GM12891 (cell line): Measurements from ENCODE around the gene RNF166.
A peak's percentile ranks its signal among the peaks of the same experiment; 100 is the strongest.

ENCODE experiments used
- DNase-seq: peaks from one replicate; pipeline ENCODE4 v3.0.0; 2011; ENCODE audit warnings: low spot score; ENCODE audit not compliant: insufficient read length
- FAIRE-seq: peaks from 2 replicates; lab custom pipeline; 2011; peaks lifted over from hg19 to GRCh38; lab: Jason Lieb, UNC
- PAX5 ChIP-seq: IDR thresholded peaks from 2 replicates; pipeline ENCODE4 v1.6.1; 2011; ENCODE audit warnings: low read length, moderate library complexity, mild to moderate bottlenecking; ENCODE audit not compliant: insufficient read depth, severe bottlenecking
- POLR2A ChIP-seq: IDR thresholded peaks from 2 replicates; pipeline ENCODE4 v1.6.1; 2011; ENCODE audit warnings: low read depth, low read length, control low read depth
- POLR2AphosphoS5 ChIP-seq: IDR thresholded peaks from 2 replicates; pipeline ENCODE4 v1.6.1; 2011; ENCODE audit warnings: low read depth, low read length, control low read depth
- POU2F2 ChIP-seq: IDR thresholded peaks from 2 replicates; pipeline ENCODE4 v1.6.1; 2011; ENCODE audit warnings: low read depth, mild to moderate bottlenecking, control low read depth, low read length, moderate library complexity
- SPI1 ChIP-seq: IDR thresholded peaks from 2 replicates; pipeline ENCODE4 v1.6.1; 2011; ENCODE audit warnings: low read depth, low read length, control low read depth
- TAF1 ChIP-seq: IDR thresholded peaks from 2 replicates; pipeline ENCODE4 v1.6.1; 2011; ENCODE audit warnings: low read depth, low read length, control low read depth

Gene RNF166

DNA sequence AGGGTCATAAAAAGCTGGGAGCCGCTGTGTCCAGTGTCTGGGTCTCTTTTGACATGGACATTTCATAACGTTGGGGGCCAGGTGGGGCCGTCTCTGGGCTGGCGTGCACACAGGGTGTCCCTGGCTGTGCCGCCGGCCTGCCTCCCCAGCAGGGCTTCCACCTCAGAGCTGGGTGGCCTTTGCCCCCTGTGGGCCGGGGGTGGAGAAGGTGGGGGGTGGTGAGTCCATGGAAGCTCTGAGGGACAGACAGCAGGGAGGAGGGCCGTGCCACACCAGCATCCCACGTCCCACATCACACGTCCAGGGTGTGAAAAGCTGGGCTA, 19.0 kb downstream of the RNF166 start:
- TF ChIP-seq PAX5 (no peak), POLR2AphosphoS5 (no peak), POU2F2 (no peak), SPI1 (no peak), TAF1 (no peak), POLR2A (no peak)
- no peak for DNase-seq
- no peak for FAIRE-seq

DNA sequence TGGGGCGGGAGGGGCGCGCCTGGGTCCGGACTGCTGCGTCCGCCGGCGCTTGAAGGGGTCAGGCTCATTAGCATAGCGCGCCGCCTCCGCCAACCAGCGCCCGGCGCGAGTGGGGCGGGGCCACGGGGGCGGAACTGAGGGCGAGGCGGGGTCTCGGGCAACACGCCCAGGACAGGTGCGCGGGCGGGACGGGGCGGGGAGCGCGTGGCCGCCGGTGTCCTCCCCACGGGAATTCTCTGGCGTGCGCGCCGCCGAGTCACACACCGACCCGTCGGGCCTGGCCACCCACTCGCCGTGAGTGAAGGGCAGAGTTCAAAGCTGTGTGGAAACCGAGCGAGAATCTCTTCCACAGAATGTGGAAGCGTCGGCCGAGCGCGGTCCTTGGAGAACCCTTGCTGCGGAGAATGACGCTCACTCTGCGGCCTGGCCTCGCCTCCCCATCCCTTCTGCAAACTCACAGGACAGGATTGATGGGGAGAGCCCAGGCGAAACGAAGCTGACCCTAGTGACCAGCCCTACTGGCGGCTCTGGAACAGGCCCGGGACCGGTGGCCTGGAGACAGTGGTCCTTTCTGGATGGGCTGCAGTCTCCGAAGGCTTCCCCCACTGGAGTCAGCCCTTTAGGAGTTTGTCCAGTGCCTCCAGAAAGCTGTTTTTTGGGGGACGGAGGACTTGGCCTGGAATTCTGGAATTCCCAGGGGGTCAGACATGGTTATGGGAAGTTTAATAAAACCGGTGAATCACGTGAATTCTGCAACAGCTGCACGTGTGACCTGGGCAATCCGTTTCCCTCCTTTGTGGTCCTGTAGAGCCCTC, 19.6 kb downstream of the RNF166 start, which contains the start of gene SNAI3:
Gene SNAI3 (minus strand): TSS at position 69 of the 815 bp plus-strand sequence. CDS start 101 bp downstream, outside the sequence.
- peak; percentile 93 for FAIRE-seq
- peak; percentile 95 for DNase-seq
- no peak; the same call in 1 of the 2 replicates for TF ChIP-seq SPI1
- peak; percentile 29; the same call in 1 of the 2 replicates for TF ChIP-seq POU2F2
- peak; percentile 49; the same call in 1 of the 2 replicates for TF ChIP-seq POLR2AphosphoS5

DNA sequence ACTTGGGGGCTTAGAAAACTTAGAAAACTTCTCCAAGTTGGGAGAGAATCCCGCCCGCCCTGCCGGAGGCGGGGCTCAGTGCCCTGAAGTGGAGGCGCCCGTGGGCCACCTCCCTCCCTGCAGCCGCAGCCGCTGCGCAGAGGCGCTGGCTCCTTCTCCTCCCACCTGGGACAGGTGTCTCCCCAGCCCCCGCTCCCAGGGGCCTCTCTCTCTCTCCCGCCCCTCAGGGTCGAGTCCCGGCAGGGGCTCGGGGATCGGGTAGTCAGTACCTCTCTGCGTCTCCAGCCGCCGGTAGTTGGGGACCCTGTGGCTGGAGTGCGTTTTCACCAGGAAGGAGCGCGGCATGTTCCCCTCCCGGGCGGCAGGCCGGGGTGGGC, 20.2 kb downstream of the RNF166 start:
- no peak for DNase-seq
- FAIRE-seq: no peak
- TF ChIP-seq POLR2AphosphoS5: no peak
- no peak for TF ChIP-seq POU2F2
- TF ChIP-seq PAX5: no peak
- no peak for TF ChIP-seq TAF1
- TF ChIP-seq SPI1: no peak
- TF ChIP-seq POLR2A: no peak

DNA sequence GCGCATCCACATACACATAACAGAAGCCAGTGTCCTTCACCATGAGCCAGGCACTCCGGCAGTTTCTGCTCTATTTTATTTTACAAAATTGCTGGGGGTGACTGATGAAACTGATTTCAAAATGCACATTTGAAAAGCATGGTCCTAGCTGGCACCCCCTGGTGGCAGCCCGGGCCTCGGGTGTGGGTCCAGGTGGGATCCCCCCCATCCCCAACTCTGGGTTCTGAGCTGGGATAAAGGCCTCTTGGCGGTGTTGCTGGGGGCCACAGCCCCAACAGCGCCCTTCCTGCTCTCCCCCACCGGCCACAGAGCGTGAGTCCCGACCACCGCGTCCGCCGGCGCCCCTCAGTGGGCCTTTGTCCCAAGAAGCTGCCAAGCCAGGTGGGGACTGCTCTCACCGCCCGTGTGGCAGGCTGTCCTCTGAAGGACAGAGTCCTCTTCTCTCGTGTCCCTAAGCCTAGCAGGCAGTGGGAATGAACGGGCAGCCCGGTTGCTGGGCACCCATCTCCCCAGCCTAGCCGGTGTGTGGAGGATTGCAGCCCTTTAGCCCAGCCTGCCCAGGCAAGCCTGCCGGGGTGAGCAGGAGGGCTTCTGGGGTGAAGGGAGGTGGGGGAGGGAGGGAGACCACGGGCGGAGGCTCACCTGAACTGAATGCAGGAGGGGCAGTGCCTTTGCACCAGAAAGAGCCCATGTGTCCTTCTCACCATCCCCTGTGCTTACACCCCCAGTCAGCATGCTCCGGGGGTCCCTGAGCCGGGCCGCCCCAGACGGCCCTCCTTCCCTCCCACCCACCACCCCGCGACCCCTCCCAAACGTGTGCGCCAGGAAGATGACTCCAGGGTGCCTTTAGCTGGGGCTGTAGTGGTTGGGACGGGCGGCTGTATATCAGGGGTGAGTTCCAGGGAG, 20.8 kb downstream of the RNF166 start:
- no peak for DNase-seq
- no peak for TF ChIP-seq TAF1
- no peak for TF ChIP-seq PAX5
- no peak for TF ChIP-seq POLR2A
- TF ChIP-seq POU2F2: no peak
- TF ChIP-seq SPI1: no peak
- no peak for TF ChIP-seq POLR2AphosphoS5
- no peak for FAIRE-seq

DNA sequence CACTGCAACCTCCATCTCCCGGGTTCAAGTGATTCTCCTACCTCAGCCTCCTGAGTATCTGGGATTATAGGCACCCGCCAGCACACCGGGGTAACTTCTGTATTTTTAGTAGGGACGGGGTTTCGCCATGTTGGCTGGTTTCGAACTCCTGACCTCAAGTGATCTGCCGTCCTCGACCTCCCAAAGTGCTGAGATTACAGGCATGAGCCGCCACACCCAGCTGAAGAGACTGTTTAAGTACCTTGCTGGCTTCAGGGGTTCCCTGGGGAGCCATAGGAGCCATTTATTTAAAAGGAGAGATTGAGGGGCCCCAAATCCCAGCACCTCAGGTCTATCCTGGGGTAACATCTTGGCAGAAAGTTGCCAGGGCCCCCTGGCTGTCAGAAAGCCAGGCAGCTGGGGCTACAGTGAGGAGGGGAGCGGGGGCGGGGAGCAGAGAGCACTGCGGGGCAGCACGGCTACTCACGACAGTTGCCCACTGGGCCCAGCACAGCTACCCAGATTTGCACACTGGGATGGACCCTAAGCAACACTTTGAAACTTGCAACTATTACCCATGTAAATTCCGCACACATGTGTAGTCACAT, 21.5 kb downstream of the RNF166 start:
- no peak for DNase-seq
- TF ChIP-seq POU2F2: no peak
- TF ChIP-seq PAX5: no peak
- no peak for FAIRE-seq

DNA sequence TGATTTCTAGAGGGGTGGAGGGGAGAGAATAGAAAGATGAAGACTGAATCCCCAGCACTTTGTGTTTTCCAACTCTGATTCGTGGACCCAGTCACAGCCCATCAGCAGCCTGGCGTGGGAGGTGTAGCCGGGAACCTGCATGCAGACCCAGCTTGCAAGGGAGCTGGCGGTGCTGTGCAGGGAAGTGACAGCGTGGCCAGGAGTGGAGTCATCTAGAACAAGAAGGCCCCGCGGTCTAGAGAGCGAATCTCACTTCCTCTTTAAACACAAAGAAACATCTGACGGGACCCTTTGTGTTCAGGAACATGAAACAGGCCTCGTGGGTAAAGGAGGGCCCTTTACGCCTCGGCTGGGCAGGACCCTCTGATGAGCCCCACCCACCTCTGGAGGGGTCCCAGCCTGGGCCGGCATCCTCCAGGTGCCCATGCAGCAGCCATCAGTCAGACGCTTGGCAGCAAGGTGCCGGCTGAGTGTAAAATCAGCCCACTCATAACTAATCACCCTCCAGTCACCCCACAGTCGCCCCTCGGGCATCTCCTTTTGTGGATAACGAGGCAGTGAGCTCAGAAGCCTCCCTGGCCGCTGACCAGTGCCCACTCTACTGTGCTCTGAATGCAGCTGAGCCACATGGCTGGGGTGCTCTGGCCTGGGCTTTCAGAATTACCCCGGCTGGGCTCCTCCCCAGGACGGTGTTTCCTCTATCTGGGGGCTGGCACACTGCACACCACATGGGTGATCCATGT, 24.3 kb downstream of the RNF166 start:
- DNase-seq: peak; percentile 92
- no peak for FAIRE-seq
- peak; percentile 86 for TF ChIP-seq TAF1
- no peak for TF ChIP-seq PAX5
- peak; percentile 77 for TF ChIP-seq POU2F2
- TF ChIP-seq SPI1: peak; percentile 100
- TF ChIP-seq POLR2A: peak; percentile 80
- TF ChIP-seq POLR2AphosphoS5: peak; percentile 81

DNA sequence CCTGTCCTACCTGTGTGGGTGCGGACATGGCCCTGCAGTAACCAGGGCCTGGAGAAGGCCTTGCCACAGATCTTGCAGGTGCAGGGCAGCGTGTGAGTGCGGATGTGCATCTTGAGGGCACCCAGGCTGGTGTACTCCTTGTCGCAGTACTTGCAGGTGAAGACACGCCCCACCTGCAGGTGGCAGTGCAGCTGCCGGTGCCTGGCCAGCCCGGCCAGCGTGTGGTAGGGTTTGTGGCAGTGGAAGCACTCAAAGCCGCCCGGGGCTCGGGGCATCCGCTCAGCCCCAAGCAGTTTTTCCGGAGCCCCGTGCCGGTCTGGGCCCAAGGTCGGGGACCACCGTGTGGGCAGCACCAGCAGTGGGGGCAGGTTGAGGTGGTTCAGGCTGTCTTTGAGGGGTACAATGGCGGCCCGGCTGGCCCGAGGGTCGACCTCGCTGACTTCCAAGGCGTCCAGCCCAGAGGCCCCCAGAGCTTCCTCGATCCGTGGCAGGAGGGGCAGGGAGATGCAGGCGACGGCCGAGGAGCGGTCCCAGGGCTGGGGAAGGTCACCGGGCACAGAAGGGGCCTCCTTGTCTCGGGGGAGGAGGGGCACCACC, 25.0 kb downstream of the RNF166 start:
- DNase-seq (peak; percentile 81), FAIRE-seq (peak; percentile 98)
- peak; percentile 20; the same call in 1 of the 2 replicates for TF ChIP-seq POU2F2
- TF ChIP-seq POLR2AphosphoS5: no peak
- TF ChIP-seq POLR2A: peak; percentile 16; the same call in 1 of the 2 replicates

DNA sequence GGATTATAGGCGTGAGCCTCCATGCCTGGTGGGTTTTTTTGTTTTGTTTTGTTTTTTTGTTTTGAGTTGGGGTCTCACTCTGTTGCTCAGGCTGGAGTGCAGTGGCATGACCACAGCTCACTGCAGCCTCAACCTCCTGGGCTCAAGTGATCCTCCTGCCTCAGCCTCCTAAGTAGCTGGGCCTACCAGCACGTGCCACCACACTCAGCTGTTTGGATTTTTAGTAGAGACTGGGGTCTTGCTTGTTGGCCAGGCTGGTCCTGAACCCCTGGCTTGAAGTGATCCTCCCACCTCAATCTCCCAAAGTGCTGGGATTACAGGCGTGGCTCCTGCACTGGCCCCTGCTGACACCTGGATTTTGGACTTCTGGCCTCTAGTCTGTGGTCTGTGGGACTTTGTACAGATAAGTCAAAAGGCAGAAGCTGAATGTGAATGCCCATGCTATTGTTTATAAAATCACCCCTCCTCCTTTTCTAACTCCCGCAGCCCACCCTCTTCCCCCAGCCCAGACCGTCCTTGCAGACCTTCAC, 25.6 kb downstream of the RNF166 start:
- DNase-seq: no peak
- peak; percentile 5 for FAIRE-seq
- TF ChIP-seq TAF1 (no peak), PAX5 (no peak), SPI1 (no peak), POU2F2 (no peak), POLR2AphosphoS5 (no peak), POLR2A (no peak)
